NCI-H1105 treated with DMSO at 0.1 percent for 48 hours (cell line): Measurements from ENCODE around the gene TMTC2.

ENCODE experiments used
- DNase-seq: peaks from one replicate; lab custom pipeline; 2025; lab: John Stamatoyannopoulos, UW

TMTC2 gene

GRCh38 chr12:82883394-82884355 is 197.0 kb downstream of the TMTC2 start:
- DNase-seq = no peak

GRCh38 chr12:82886671-82887340 is 200.1 kb downstream of the TMTC2 start:
- no peak for DNase-seq

GRCh38 chr12:82893896-82894295 is 207.2 kb downstream of the TMTC2 start:
- no peak for DNase-seq

GRCh38 chr12:82896277-82896676 is 209.6 kb downstream of the TMTC2 start:
- DNase-seq = no peak

- DNase-seq = no peak
These were observed 210.3 kb downstream of the TMTC2 start for GRCh38 chr12:82896979-82897378.

GRCh38 chr12:82898441-82898840 is 211.7 kb downstream of the TMTC2 start:
- no peak for DNase-seq

GRCh38 chr12:82904219-82904790 is 217.6 kb downstream of the TMTC2 start:
- no peak for DNase-seq

GRCh38 chr12:82910246-82910893 is 223.7 kb downstream of the TMTC2 start:
- no peak for DNase-seq

GRCh38 chr12:82912406-82912805 is 225.7 kb downstream of the TMTC2 start:
- no peak for DNase-seq

- no peak for DNase-seq
These were observed 232.8 kb downstream of the TMTC2 start for GRCh38 chr12:82919388-82920054.

GRCh38 chr12:82923935-82924334 is 237.2 kb downstream of the TMTC2 start:
- no peak for DNase-seq

- no peak for DNase-seq
These were observed 239.9 kb downstream of the TMTC2 start for GRCh38 chr12:82926630-82927029.

- DNase-seq = no peak
These were observed 243.6 kb downstream of the TMTC2 start for GRCh38 chr12:82930301-82930700.

- DNase-seq = no peak
These were observed 244.8 kb downstream of the TMTC2 start for GRCh38 chr12:82931349-82932116.

- DNase-seq = no peak
These were observed 250.4 kb downstream of the TMTC2 start for GRCh38 chr12:82937151-82937550.

GRCh38 chr12:82942521-82942920 is 255.8 kb downstream of the TMTC2 start:
- no peak for DNase-seq

GRCh38 chr12:82942991-82943401 is 256.3 kb downstream of the TMTC2 start:
- DNase-seq = no peak

GRCh38 chr12:82948491-82948890 is 261.8 kb downstream of the TMTC2 start:
- no peak for DNase-seq

GRCh38 chr12:82950356-82950755 is 263.6 kb downstream of the TMTC2 start:
- no peak for DNase-seq

GRCh38 chr12:82952946-82953345 is 266.2 kb downstream of the TMTC2 start:
- no peak for DNase-seq

- no peak for DNase-seq
These were observed 266.7 kb downstream of the TMTC2 start for GRCh38 chr12:82953397-82953796.
